ENCODE data around the gene CCDC6.
"Not testable (repeated sequence)": the region's sequence is repeated elsewhere in the genome, so short reads cannot be mapped to it uniquely, and the experiment has no call there.

The CCDC6 gene

DNA sequence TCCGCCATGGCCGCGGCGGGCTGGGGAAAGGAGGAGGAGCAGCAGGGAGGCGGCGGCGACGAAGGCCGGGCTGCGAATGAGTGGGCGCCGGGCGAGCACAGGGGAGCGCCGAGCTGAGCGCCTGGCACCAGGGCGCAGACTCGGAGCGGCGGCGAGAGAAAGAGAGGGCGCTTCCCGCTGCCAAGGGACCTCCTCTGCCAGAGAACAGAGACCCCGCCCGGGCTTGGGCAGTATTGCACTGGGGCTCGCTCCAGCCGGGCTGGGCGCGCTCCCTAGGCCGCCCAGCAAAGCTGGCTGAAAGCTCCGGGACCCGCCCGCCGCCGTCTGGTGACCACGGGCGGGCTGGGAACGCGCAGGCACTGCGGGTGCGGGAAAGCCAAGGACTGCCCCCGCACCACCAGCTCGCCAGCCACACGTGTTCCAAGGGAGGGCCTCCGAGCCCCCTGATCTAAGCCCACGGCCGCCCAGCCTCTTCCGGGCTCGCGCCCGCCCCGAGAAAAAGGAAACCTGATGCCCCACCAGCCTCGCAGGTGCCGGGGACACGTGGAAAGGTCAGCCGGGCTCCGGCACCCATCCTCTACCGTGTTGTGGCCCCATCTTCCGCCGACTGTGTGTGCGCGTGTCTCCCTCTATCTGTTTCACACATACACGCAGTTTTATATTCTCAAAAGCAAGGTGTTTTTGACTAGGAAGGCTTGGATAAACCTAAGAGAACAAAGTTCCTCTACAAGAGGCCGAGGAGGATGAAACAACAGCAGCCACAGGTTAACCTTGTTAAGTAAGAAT, at the start of gene CCDC6:
Gene CCDC6, minus strand, starts transcription at position 140 of the 786 bp plus-strand sequence. Its CDS starts 132 bp downstream, at position 8.
- peak; percentile 93 for DNase-seq

- no peak for DNase-seq
These were observed 47.9 kb upstream of the CCDC6 start for GRCh38 chr10:59954296-59954695.

DNA sequence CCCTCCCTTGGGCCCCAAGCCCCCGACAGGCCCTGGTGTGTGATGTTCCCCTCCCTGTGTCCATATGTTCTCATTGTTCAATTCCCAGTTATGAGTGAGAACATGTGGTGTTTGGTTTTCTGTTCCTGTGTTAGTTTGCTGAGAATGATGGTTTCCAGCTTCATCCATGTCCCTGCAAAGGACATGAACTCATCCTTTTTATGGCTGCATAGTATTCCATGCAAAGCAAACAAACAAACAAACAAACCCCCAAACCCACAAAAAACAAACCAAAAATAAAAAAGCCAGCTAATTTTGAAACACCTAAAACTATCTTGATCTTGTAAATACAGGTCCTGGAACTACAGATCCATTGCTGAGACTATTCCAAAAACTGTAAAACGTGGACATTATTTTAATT, 47.4 kb upstream of the CCDC6 start:
- DNase-seq = not testable (repeated sequence)

GRCh38 chr10:59950105-59950504, 43.7 kb upstream of the CCDC6 start:
- DNase-seq = no peak

GRCh38 chr10:59949608-59950007, 43.3 kb upstream of the CCDC6 start:
- no peak for DNase-seq

GRCh38 chr10:59945991-59946390, 39.6 kb upstream of the CCDC6 start:
- no peak for DNase-seq

DNA sequence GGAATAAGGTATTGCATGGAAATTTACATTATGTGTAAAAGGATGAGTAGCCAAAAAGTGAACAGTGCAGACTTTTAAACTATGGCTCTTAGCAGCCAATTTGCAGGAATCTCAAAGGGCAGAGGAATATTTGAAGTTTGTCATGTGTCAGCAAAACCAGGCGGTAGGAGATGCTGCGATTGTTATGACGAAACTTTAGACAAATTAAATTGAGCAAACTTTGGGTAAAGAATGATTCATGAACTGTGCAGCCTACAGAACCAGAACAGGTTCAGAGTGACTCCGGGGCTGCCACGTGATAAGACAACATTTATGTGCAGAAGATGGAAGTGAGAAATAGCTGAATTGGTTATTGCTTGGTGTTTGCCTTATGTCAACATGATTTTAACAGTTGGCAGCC, 39.2 kb upstream of the CCDC6 start:
- DNase-seq = no peak

- no peak for DNase-seq
These were observed 38.1 kb upstream of the CCDC6 start for GRCh38 chr10:59944339-59944935.

DNA sequence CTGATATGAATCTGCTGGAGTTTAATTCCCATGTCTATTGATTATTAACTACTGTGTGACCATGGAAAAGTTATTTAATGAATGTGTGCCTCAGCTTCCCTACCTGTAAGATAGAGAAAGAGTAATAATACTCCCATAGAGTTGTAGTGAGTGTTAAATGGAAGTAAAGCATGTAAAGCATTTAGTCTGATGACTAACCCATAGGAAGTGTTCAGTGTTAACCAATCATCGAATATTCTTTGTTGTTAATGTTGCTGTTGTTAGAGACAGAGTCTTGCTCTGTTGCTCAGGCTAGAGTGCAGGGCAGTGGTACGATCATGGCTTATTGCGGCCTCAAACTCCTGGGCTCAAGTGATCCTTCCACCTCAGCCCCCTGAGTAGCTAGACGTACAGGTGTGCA, 36.2 kb upstream of the CCDC6 start:
- DNase-seq = no peak

- no peak for DNase-seq
These were observed 31.4 kb upstream of the CCDC6 start for GRCh38 chr10:59937720-59938119.

- no peak for DNase-seq
These were observed 28.3 kb upstream of the CCDC6 start for GRCh38 chr10:59934701-59935100.

DNA sequence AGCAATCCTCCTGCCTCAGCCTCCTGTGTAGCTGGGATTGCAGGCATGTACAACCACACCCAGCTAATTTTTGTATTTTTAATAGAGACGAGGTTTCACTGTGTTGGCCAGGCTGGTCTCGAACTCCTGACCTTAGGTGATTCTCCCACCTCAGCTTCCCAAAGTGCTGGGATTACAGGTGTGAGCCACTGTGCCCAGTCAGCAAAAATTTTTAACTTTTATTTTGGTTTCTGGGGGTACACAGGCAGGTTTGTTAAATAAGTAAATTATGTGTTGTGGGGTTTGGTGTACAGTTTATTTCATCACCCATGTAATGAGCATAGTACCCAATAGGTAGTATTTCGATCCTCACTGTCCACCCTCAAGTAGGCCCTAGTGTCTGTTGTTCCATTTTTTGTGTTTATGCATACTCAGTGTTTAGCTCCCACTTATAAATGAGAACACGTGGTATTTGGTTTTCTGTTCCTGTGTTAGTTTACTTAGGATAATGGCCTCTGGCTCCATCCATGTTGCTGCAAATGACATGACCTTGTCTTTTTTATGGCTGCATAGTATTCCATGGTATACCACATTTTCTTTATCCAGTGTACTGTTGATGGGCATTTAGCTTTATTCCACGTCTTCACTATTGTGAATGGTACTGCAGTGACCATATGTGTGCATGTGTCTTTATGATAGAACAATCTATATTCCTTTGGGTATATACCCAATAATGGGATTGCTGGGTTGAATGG, 24.6 kb upstream of the CCDC6 start:
- not testable (repeated sequence) for DNase-seq

GRCh38 chr10:59926086-59926485, 19.7 kb upstream of the CCDC6 start:
- DNase-seq = no peak

DNA sequence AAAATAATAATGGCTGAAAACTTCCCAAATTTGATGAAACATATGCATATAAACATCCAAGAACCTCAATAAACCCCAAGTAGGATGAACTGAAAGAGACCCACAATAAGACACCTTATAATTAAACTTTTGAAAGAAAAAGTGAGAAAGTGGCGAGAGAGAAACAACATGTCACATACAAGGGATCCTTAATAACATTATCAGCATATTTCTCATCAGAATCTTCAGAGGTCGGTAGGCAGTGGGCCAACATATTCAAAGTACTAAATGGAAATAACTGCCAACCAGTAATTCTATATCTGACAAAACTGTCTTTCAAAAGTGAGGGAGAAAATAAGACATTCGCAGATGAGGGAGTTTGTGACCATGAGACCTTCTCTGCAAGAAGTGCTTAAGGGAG, 16.6 kb upstream of the CCDC6 start:
- DNase-seq = no peak

GRCh38 chr10:59917922-59918321, 11.6 kb upstream of the CCDC6 start:
- no peak for DNase-seq

DNA sequence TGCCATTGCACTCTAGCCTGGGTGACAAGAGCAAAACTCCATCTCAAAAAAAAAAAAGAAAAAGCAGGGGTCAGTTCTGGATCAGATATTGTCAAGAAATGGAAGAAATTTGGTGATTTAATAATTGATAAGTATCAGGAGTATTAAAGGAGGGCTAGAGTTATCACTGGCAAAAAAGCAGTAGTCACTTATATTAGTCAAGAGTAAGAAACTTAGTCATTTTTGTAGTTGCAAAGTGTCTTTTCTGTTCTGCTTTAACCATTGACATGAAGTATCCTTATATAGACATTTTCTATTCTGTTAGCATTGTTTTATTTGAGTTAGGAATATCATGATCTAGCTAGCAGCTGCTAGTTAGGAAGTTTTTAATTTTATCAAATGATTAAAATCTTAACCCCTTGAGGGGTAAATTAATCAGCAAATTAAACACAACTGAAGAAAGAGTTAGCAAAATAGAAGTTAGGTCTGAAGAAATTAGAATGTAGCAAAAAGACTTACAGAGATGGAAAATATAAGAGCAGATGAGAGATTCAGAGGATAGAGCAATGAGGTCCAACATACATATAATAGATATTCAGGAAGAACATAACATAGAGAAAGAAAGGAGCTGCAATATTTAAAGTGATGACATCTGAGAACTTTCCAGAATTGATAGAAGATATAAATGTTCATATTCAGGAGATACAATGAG, 7.3 kb upstream of the CCDC6 start:
- DNase-seq = no peak

DNA sequence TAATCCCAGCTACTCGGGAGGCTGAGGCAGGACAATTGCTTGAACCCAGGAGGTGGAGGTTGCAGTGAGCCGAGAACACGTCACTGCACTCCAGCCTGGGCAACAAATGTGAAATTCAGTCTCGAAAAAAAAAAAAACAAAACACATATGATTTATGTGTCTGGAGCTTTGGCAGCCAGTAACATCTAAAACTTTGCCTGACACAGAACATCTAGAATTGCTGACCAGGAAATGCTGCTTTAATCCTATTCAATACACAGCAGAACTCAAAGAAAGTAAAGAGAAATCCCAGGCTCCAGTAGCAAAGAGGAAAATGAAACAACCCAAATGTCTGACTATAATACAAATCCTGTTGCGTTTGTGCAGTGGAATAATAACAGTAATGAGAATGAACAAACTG, 4.5 kb upstream of the CCDC6 start:
- no peak for DNase-seq

DNA sequence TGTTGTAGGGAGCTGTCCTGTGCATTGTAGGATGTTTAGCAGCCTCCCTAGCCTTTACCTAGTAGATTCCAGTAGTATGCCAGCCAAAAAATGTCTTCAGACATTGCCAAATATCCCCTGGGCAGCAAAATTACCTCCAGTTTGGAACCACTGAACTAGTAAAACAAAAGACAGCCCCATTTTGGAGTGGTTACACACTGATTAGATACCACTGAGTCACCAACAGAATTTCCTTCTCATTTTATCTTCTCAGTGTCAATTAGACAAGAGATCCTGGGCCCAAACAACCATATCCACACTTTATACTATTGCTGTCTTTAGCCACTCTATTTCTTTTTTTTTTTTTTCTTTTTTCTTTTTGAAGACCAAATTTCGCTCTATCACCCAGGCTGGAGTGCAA, 3.5 kb upstream of the CCDC6 start:
- DNase-seq = no peak

GRCh38 chr10:59908808-59909143, 2.4 kb upstream of the CCDC6 start:
- no peak for DNase-seq

GRCh38 chr10:59907918-59908807, 1.8 kb upstream of the CCDC6 start:
- peak; percentile 63 for DNase-seq

DNA sequence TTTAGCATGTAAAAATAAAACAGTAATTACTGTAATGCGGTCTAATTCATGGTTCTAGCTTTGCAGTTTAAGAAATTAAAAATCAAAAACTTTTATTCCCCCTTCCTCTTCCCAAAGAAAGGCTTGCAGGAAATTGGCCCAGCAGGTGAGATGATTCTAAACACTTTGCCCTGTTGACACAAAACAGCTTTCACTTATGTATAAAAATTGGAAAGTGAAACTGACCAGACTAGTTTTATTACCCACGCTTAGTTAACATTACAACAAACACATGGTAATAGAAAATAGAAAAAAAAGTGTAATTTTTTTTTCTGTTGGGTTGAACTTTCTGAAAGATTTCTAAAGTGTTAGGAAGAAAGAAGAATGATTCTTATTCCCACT, 1.2 kb upstream of the CCDC6 start:
- no peak for DNase-seq

DNA sequence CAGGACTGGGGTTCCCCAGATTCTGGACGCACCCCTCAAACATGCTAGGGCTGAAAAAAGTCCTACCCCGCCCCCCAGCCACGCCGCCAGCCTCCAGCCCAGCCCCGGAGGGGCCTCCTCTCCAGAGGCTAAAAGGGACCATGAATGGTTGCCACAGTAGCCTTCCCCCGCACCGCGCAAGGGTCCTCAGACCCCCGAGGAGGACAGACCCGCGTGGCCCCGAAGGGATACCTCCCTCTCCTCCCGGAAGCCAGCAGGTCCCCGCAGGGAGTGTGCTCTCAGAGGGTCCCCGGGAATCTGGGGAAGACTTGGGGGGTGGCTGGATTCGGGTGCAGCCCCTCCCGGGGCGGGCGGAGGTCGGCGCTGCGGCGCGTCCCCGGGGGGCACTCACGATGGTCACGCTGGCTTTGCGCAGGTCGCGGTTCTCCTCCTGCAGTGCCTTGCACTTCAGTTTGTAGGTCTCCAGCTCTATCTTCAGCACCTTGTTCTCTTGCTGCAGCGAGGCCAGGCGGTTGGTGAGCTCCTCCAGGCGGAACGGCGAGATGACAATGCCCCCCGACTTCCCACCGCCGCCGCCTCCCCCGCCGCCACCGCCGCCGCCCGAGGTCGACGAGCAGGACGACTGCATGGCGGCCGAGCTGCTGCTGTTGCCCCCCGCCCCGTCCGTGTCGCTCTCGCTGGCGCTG, 482 bp downstream of the CCDC6 start:
- no peak for DNase-seq

Data from CD4-positive, alpha-beta T cell treated with Interleukin-6 for 4 hours (primary cell).